A549 (cell line): ENCODE data around the gene PEPD. TPM values are rescaled to one million over a fixed set of nuclear protein-coding genes. Genes with fewer than 3 reads are reported as not detected.

ENCODE experiments used
- ATAC-seq, 2 experiments: fragments of 200-7000 bp in 1 of 2; fragments of >200 bp in 1 of 2; cut with Nextera tagmentation in 1 of 2; cut with Tn5 transposase in 1 of 2; 3 replicates each; pipeline versions ENCODE4 v1.8.0 to v1.9.1; 2018 to 2020; ENCODE audit warnings: mild to moderate bottlenecking in 1 of 2, moderate library complexity in 1 of 2
- CTCF ChIA-PET: fragments of 300-600 bp; sonication (Branson Sonifier 250); formaldehyde crosslinking; extraction: SDS; loops from one replicate; lab custom pipeline; 2021; ENCODE audit warnings: antibody characterized with exemption, inconsistent platforms; lab: Yijun Ruan, JAX
- POLR2A ChIA-PET: fragments of 350-600 bp; formaldehyde crosslinking; extraction: SDS; loops from one replicate; lab custom pipeline; 2021; ENCODE audit warnings: antibody characterized with exemption, inconsistent platforms; lab: Yijun Ruan, JAX
- DNase-seq, 2 experiments: peaks; one replicate each; pipeline versions ENCODE4 v3.0.0 to v3.0.0-alpha.2; 2011 to 2016; ENCODE audit warnings: low read depth in 1 of 2, low spot score in 1 of 2
- FAIRE-seq: peaks from 2 replicates; lab custom pipeline; 2011; peaks lifted over from hg19 to GRCh38; lab: Jason Lieb, UNC
- H3K27ac ChIP-seq, 2 experiments: fragments of >200 bp; sonication (Bioruptor Twin); formaldehyde crosslinking; 3 replicates each; pipeline ENCODE4 v1.5.1; 2016 to 2017
- H3K4me1 ChIP-seq: fragments of >200 bp; sonication (Bioruptor Twin); formaldehyde crosslinking; 3 replicates; pipeline ENCODE4 v1.6.1; 2016
- H3K4me2 ChIP-seq: fragments of >200 bp; sonication (Bioruptor Twin); formaldehyde crosslinking; 3 replicates; pipeline ENCODE4 v1.6.1; 2016
- H3K4me3 ChIP-seq: fragments of >200 bp; sonication (Bioruptor Twin); formaldehyde crosslinking; 3 replicates; pipeline ENCODE4 v1.5.1; 2016
- H3K9me3 ChIP-seq: fragments of >200 bp; sonication (Bioruptor Twin); formaldehyde crosslinking; 3 replicates; pipeline ENCODE4 v1.6.1; 2016
- BHLHE40 ChIP-seq: IDR thresholded peaks from 2 replicates; pipeline ENCODE4 v1.6.1; 2012; ENCODE audit warnings: low read depth, low read length, inconsistent platforms
- CHD2 ChIP-seq: fragments of 150-350 bp; IDR thresholded peaks from 2 replicates; pipeline ENCODE4 v1.6.1; 2014; ENCODE audit warnings: low read length; ENCODE audit not compliant: partially characterized antibody
- EHMT2 ChIP-seq: fragments of 200-600 bp; sonication (generic); IDR thresholded peaks from 2 replicates; pipeline ENCODE4 v1.6.1; 2016; ENCODE audit warnings: antibody characterized with exemption, low read depth, mild to moderate bottlenecking, moderate library complexity
- ELK1 ChIP-seq: fragments of 150-350 bp; IDR thresholded peaks from 2 replicates; pipeline ENCODE4 v1.6.1; 2014; ENCODE audit warnings: low read depth, mild to moderate bottlenecking, low read length
- EP300 ChIP-seq, 2 experiments: fragments of >200 bp; sonication (Bioruptor Twin); formaldehyde crosslinking; IDR thresholded peaks; 2 replicates in 1 of 2; 3 replicates in 1 of 2; pipeline ENCODE4 v1.6.1; 2016 to 2017
- ESRRA ChIP-seq: fragments of 150-350 bp; IDR thresholded peaks from 2 replicates; pipeline ENCODE4 v1.6.1; 2014; ENCODE audit warnings: mild to moderate bottlenecking, low read length, borderline replicate concordance
- FOSL2 ChIP-seq, 2 experiments: fragments of 450-650 bp in 1 of 2; fragments of >200 bp in 1 of 2; sonication (Bioruptor Twin) in 1 of 2; formaldehyde crosslinking; IDR thresholded peaks; 2 replicates each; pipeline versions ENCODE4 v1.5.0 to v1.6.1; 2016 to 2020; ENCODE audit warnings: mild to moderate bottlenecking in 1 of 2, moderate library complexity in 1 of 2
- GATA3 ChIP-seq: IDR thresholded peaks from 2 replicates; pipeline ENCODE4 v1.6.1; 2012; ENCODE audit warnings: borderline replicate concordance
- HEYL ChIP-seq: fragments of 250-450 bp; sonication (Bioruptor Pico); IDR thresholded peaks from 2 replicates; pipeline ENCODE4 v1.8.0; 2021; ENCODE audit warnings: mild to moderate bottlenecking, moderate library complexity
- HMGXB4 ChIP-seq: fragments of 250-450 bp; sonication (Bioruptor Pico); IDR thresholded peaks from 2 replicates; pipeline ENCODE4 v1.5.0; 2021; ENCODE audit warnings: mild to moderate bottlenecking, moderate library complexity, borderline replicate concordance
- HOXA7 ChIP-seq: fragments of 250-450 bp; sonication (Bioruptor Pico); IDR thresholded peaks from 2 replicates; pipeline ENCODE4 v1.5.0; 2020; ENCODE audit warnings: mild to moderate bottlenecking, moderate library complexity
- NPAS2 ChIP-seq: fragments of 250-450 bp; sonication (Bioruptor Pico); IDR thresholded peaks from 2 replicates; pipeline ENCODE4 v1.8.0; 2022; ENCODE audit warnings: mild to moderate bottlenecking, moderate library complexity, borderline replicate concordance
- PHF8 ChIP-seq: fragments of 200-600 bp; sonication (generic); IDR thresholded peaks from 2 replicates; pipeline ENCODE4 v1.6.1; 2016; ENCODE audit warnings: low read depth, mild to moderate bottlenecking, antibody characterized with exemption, moderate library complexity, borderline replicate concordance
- POLR2AphosphoS2 ChIP-seq: conservative IDR thresholded peaks from 2 replicates; pipeline ENCODE4 v1.6.1; 2012; ENCODE audit warnings: low read length, improper control_type of control experiment, inconsistent platforms
- RARB ChIP-seq: fragments of 250-450 bp; sonication (Bioruptor Pico); IDR thresholded peaks from 2 replicates; pipeline ENCODE4 v1.8.0; 2021; ENCODE audit warnings: mild to moderate bottlenecking, moderate library complexity
- USF2 ChIP-seq: fragments of 450-650 bp; IDR thresholded peaks from 2 replicates; pipeline ENCODE4 v1.6.1; 2014; ENCODE audit warnings: antibody characterized with exemption
- ZFP36 ChIP-seq: fragments of 450-650 bp; IDR thresholded peaks from 2 replicates; pipeline ENCODE4 v1.6.1; 2014; ENCODE audit warnings: borderline replicate concordance; ENCODE audit not compliant: partially characterized antibody
- ZNF302 ChIP-seq: fragments of 250-450 bp; sonication (Bioruptor Pico); IDR thresholded peaks from 2 replicates; pipeline ENCODE4 v1.9.0; 2021; ENCODE audit warnings: inconsistent platforms, mild to moderate bottlenecking, moderate library complexity
- ZSCAN20 ChIP-seq: fragments of 250-450 bp; sonication (Bioruptor Pico); IDR thresholded peaks from 2 replicates; pipeline ENCODE4 v1.8.0; 2022; ENCODE audit warnings: mild to moderate bottlenecking, moderate library complexity
- WGBS: methylation state at CpG from one replicate; pipeline ENCODE4 v1.1.6; 2017; ENCODE audit errors: missing lambda C conversion rate; 5-methylcytosine and 5-hydroxymethylcytosine counted together
- polyA plus RNA-seq, 4 experiments: library from polyadenylated mRNA; depleted of rRNA in 3 of 4; stranded (reverse); fragments of >200 nt; fragmentation: RNase III in 1 of 4; extraction: RNeasy Plus Mini Kit Qiagen cat#74134 plus additional on column Dnase treatment in 1 of 4; gene quantifications; 2 replicates in 3 of 4; 3 replicates in 1 of 4; pipeline ENCODE4 v1.2.3, GENCODE V29; 2011 to 2017

PEPD gene
- polyA plus RNA-seq, 2 of the 4 experiments (the other 2 are of a cell fraction) = 85.5 to 100 TPM

- Histone ChIP-seq H3K4me1 (no peaks in the 10 kb centered on the region), H3K9me3 (no peaks in the 10 kb centered on the region), H3K27ac (no peak overlapping the region), H3K4me2 (no peak overlapping the region), H3K4me3 (no peak overlapping the region)
- ATAC-seq (no peak), DNase-seq (no peak), FAIRE-seq (peak; percentile 59)
- CTCF ChIA-PET = interaction anchor here (1.0 to 12.8 kb wide), 7 partner anchors 12 to 341 kb away, joined by 3 to 572 read pairs (median 5); no protein-coding TSS in a partner anchor
- POLR2A ChIA-PET = no interaction called here
- WGBS = 75% methylated on average over 22 of the region's 22 CpGs
- no peak for TF ChIP-seq ESRRA
- no peak for TF ChIP-seq EHMT2
- no peak for TF ChIP-seq GATA3
- TF ChIP-seq ZFP36 = peak; percentile 50
Observed at GRCh38 chr19:33436360-33437345, 84.9 kb downstream of the PEPD start.

GRCh38 chr19:33435706-33436359 is 85.8 kb downstream of the PEPD start:
- ATAC-seq = no peak
- no peak overlapping the region for H3K27ac ChIP-seq
- ChIA-PET CTCF (interaction anchor here (1.0 to 12.8 kb wide), 8 partner anchors 11 to 343 kb away, joined by 3 to 572 read pairs (median 10); no protein-coding TSS in a partner anchor), POLR2A (no interaction called here)
- H3K4me1 ChIP-seq = no peaks in the 10 kb centered on the region
- FAIRE-seq = no peak
- no peak for DNase-seq
- H3K9me3 ChIP-seq = no peaks in the 10 kb centered on the region
- 75% methylated on average over 11 of the region's 11 CpGs for WGBS
- no peak overlapping the region for H3K4me2 ChIP-seq
- no peak for TF ChIP-seq BHLHE40
- no peak for TF ChIP-seq HEYL (CRISPR knock-in tag)
- TF ChIP-seq EP300 (IDR thresholded peaks at IDR 0.05) = no peak
- TF ChIP-seq FOSL2 (IDR thresholded peaks at IDR 0.05) = no peak
- no peak for TF ChIP-seq FOSL2 (CRISPR knock-in tag; IDR thresholded peaks at IDR 0.05)
- TF ChIP-seq ELK1 = no peak
- TF ChIP-seq HOXA7 = no peak
- no peak for TF ChIP-seq PHF8
- TF ChIP-seq USF2 = no peak
- TF ChIP-seq CHD2 = no peak
- TF ChIP-seq ZNF302 (CRISPR knock-in tag) = no peak
- H3K4me3 ChIP-seq = no peak overlapping the region

GRCh38 chr19:33434886-33435705 is 86.5 kb downstream of the PEPD start:
- TF ChIP-seq EHMT2 (no peak), NPAS2 (CRISPR knock-in tag) (no peak), HMGXB4 (CRISPR knock-in tag) (no peak), FOSL2 (IDR thresholded peaks at IDR 0.05) (no peak), FOSL2 (CRISPR knock-in tag; IDR thresholded peaks at IDR 0.05) (no peak), POLR2AphosphoS2 (no peak), ZSCAN20 (CRISPR knock-in tag) (no peak), RARB (CRISPR knock-in tag) (no peak)
- H3K4me1 ChIP-seq = no peaks in the 10 kb centered on the region
- 77% methylated on average over 28 of the region's 28 CpGs for WGBS
- no peak overlapping the region for H3K4me2 ChIP-seq
- H3K27ac ChIP-seq = no peak overlapping the region
- FAIRE-seq (no peak), DNase-seq (no peak), ATAC-seq (no peak)
- H3K4me3 ChIP-seq = no peak overlapping the region
- CTCF ChIA-PET = interaction anchor here (1.0 to 12.8 kb wide), 8 partner anchors 14 to 344 kb away, joined by 3 to 572 read pairs (median 9); no protein-coding TSS in a partner anchor
- POLR2A ChIA-PET = no interaction called here
- H3K9me3 ChIP-seq = no peaks in the 10 kb centered on the region
